Activated CD8-positive, alpha-beta memory T cell treated with anti-CD3 and anti-CD28 coated beads for 36 hours (primary cell): ENCODE data around the gene ZNF135. TPM values are rescaled to one million over a fixed set of nuclear protein-coding genes. Genes with fewer than 3 reads are reported as not detected.

Experiments
- CTCF ChIA-PET: fragments of 350-600 bp; sonication (Branson Sonifier 250); formaldehyde crosslinking; loops from one replicate; lab custom pipeline; 2021; ENCODE audit warnings: antibody characterized with exemption; lab: Charles Lee
- POLR2A ChIA-PET: fragments of 350-600 bp; sonication (Branson Sonifier 250); formaldehyde crosslinking; loops from one replicate; lab custom pipeline; 2021; ENCODE audit warnings: antibody characterized with exemption; lab: Charles Lee
- total RNA-seq, 2 experiments: library from RNA; stranded (reverse); gene quantifications; one replicate each; pipeline ENCODE4 v1.2.3, GENCODE V29; 2021

ZNF135 gene
- total RNA-seq, 2 experiments from 2014 or later = 0.71 to 0.78 TPM

GRCh38 chr19:58086825-58087710, 28.0 kb downstream of the ZNF135 start:
- ChIA-PET POLR2A (no interaction called here), CTCF (no interaction called here)

- POLR2A ChIA-PET = no interaction called here
- CTCF ChIA-PET = no interaction called here
Measured at GRCh38 chr19:58088521-58089052, 29.5 kb downstream of the ZNF135 start.

- CTCF ChIA-PET = interaction anchor here (1.3 kb wide), 1 partner anchor 10 kb away, joined by 3 read pairs; no protein-coding TSS in a partner anchor
- POLR2A ChIA-PET = no interaction called here
Measured at GRCh38 chr19:58089846-58090245, 30.8 kb downstream of the ZNF135 start.

- ChIA-PET CTCF (interaction anchor here (0.6 kb wide), 1 partner anchor 156 kb away, joined by 3 read pairs; no protein-coding TSS in a partner anchor), POLR2A (no interaction called here)
Measured at GRCh38 chr19:58091251-58091995, 32.3 kb downstream of the ZNF135 start.

GRCh38 chr19:58093071-58093470, 34.0 kb downstream of the ZNF135 start:
- CTCF ChIA-PET = no interaction called here
- POLR2A ChIA-PET = interaction anchor here (0.6 kb wide), 1 partner anchor 343 kb away, joined by 3 read pairs; no protein-coding TSS in a partner anchor

GRCh38 chr19:58095328-58095727, 36.2 kb downstream of the ZNF135 start:
- CTCF ChIA-PET = no interaction called here
- POLR2A ChIA-PET = no interaction called here

- CTCF ChIA-PET = no interaction called here
Measured at GRCh38 chr19:58096884-58097283, 37.8 kb downstream of the ZNF135 start.

GRCh38 chr19:58097349-58097748, 38.3 kb downstream of the ZNF135 start:
- POLR2A ChIA-PET = no interaction called here
- CTCF ChIA-PET = no interaction called here

More at GRCh38 chr19:58096884-58097283, 37.8 kb downstream of the ZNF135 start:
- POLR2A ChIA-PET = interaction anchor here (0.9 kb wide), 1 partner anchor 58 kb away, joined by 3 read pairs; no protein-coding TSS in a partner anchor

- CTCF ChIA-PET = no interaction called here
- POLR2A ChIA-PET = no interaction called here
Measured at GRCh38 chr19:58097781-58098681, 38.9 kb downstream of the ZNF135 start, which contains the start of gene ZSCAN18. ZSCAN18 (minus strand) TSS chr19:58098231; CDS start chr19:58090267, 7,964 bp downstream.

- POLR2A ChIA-PET = no interaction called here
- CTCF ChIA-PET = no interaction called here
Measured at GRCh38 chr19:58098682-58098998, 39.6 kb downstream of the ZNF135 start.

GRCh38 chr19:58107778-58108545, 48.9 kb downstream of the ZNF135 start:
- CTCF ChIA-PET = no interaction called here
- POLR2A ChIA-PET = no interaction called here

GRCh38 chr19:58108546-58108817, 49.4 kb downstream of the ZNF135 start:
- ChIA-PET CTCF (no interaction called here), POLR2A (no interaction called here)

GRCh38 chr19:58117841-58118575, 58.9 kb downstream of the ZNF135 start:
- CTCF ChIA-PET = no interaction called here
- POLR2A ChIA-PET = no interaction called here

- POLR2A ChIA-PET = no interaction called here
- CTCF ChIA-PET = no interaction called here
Measured at GRCh38 chr19:58118979-58119733, 60.1 kb downstream of the ZNF135 start.
